WTC11 (cell line): Measurements from ENCODE around the gene PMFBP1. TPM values are rescaled to one million over a fixed set of nuclear protein-coding genes. Genes with fewer than 3 reads are reported as not detected.

Experiments used
- ATAC-seq: fragments of 200-7000 bp; cut with Tn5 transposase; 2 replicates; pipeline ENCODE4 v1.10.0; 2021; ENCODE audit warnings: mild to moderate bottlenecking, moderate library complexity
- CTCF ChIA-PET: fragments of 300-600 bp; sonication (Branson Sonifier 250); formaldehyde crosslinking; loops from one replicate; lab custom pipeline; 2021; ENCODE audit warnings: antibody characterized with exemption; lab: Charles Lee
- POLR2A ChIA-PET: fragments of 350-600 bp; sonication (Branson Sonifier 250); formaldehyde crosslinking; loops from one replicate; lab custom pipeline; 2021; ENCODE audit warnings: antibody characterized with exemption; lab: Charles Lee
- DNase-seq: peaks from one replicate; pipeline ENCODE4 v3.0.0; 2021; ENCODE audit warnings: low spot score
- H3K27ac Mint-ChIP-seq: 2 replicates; pipeline ENCODE4 v1.8.0; 2021; ENCODE audit warnings: mixed read lengths
- H3K27me3 Mint-ChIP-seq: 2 replicates; pipeline ENCODE4 v1.8.0; 2021; ENCODE audit warnings: low read depth, mild to moderate bottlenecking, moderate library complexity, mixed read lengths
- H3K36me3 Mint-ChIP-seq: 2 replicates; pipeline ENCODE4 v1.8.0; 2021; ENCODE audit warnings: mixed read lengths
- H3K4me1 Mint-ChIP-seq: 2 replicates; pipeline ENCODE4 v1.8.0; 2022; ENCODE audit warnings: mixed read lengths
- H3K4me3 Mint-ChIP-seq: 2 replicates; pipeline ENCODE4 v1.8.0; 2021; ENCODE audit warnings: mild to moderate bottlenecking, moderate library complexity, mixed read lengths
- H3K9me3 Mint-ChIP-seq: 2 replicates; pipeline ENCODE4 v1.8.0; 2021; ENCODE audit warnings: mixed read lengths
- ARID4B ChIP-seq: sonication (generic); formaldehyde crosslinking; IDR thresholded peaks from 2 replicates; pipeline ENCODE4 v1.8.0; 2023; ENCODE audit warnings: missing genetic modification reagents, mild to moderate bottlenecking, borderline replicate concordance
- ATF2 ChIP-seq: sonication (generic); formaldehyde crosslinking; IDR thresholded peaks from 2 replicates; pipeline ENCODE4 v1.8.1; 2022; ENCODE audit warnings: low read depth, missing genetic modification reagents, borderline replicate concordance
- E2F5 ChIP-seq: sonication (generic); formaldehyde crosslinking; IDR thresholded peaks from 2 replicates; pipeline ENCODE4 v1.8.1; 2022; ENCODE audit warnings: mild to moderate bottlenecking, moderate library complexity, missing genetic modification reagents
- FOXP1 ChIP-seq: sonication (generic); formaldehyde crosslinking; IDR thresholded peaks from 2 replicates; pipeline ENCODE4 v1.8.0; 2022; ENCODE audit warnings: missing genetic modification reagents, mild to moderate bottlenecking, moderate library complexity, borderline replicate concordance
- FOXP4 ChIP-seq: sonication (generic); formaldehyde crosslinking; IDR thresholded peaks from 2 replicates; pipeline ENCODE4 v1.8.0; 2022; ENCODE audit warnings: mild to moderate bottlenecking, missing genetic modification reagents
- IRF2 ChIP-seq: sonication (generic); formaldehyde crosslinking; IDR thresholded peaks from 2 replicates; pipeline ENCODE4 v1.8.0; 2022; ENCODE audit warnings: low read depth, missing genetic modification reagents, borderline replicate concordance
- NFE2L1 ChIP-seq: sonication (generic); formaldehyde crosslinking; IDR thresholded peaks from 2 replicates; pipeline ENCODE4 v1.8.1; 2023; ENCODE audit warnings: missing genetic modification reagents
- NR3C1 ChIP-seq: sonication (generic); formaldehyde crosslinking; conservative IDR thresholded peaks from 2 replicates; pipeline ENCODE4 v1.8.1; 2023; ENCODE audit warnings: low read depth, mild to moderate bottlenecking, missing genetic modification reagents
- RORB ChIP-seq: fragments of 250-450 bp; sonication (Bioruptor Pico); IDR thresholded peaks from 2 replicates; pipeline ENCODE4 v1.9.0; 2021; ENCODE audit warnings: mild to moderate bottlenecking
- SMAD4 ChIP-seq: sonication (generic); formaldehyde crosslinking; IDR thresholded peaks from 2 replicates; pipeline ENCODE4 v1.8.0; 2022; ENCODE audit warnings: mild to moderate bottlenecking, missing genetic modification reagents
- ZBTB43 ChIP-seq: sonication (generic); formaldehyde crosslinking; IDR thresholded peaks from 2 replicates; pipeline ENCODE4 v1.8.1; 2023; ENCODE audit warnings: mild to moderate bottlenecking, missing genetic modification reagents
- ZNF263 ChIP-seq: sonication (generic); formaldehyde crosslinking; IDR thresholded peaks from 2 replicates; pipeline ENCODE4 v1.8.1; 2022; ENCODE audit warnings: low read depth, mild to moderate bottlenecking, moderate library complexity, missing genetic modification reagents
- ZNF281 ChIP-seq: sonication (generic); formaldehyde crosslinking; IDR thresholded peaks from 2 replicates; pipeline ENCODE4 v1.8.0; 2023; ENCODE audit warnings: mild to moderate bottlenecking, missing genetic modification reagents
- ZNF416 ChIP-seq: fragments of 250-450 bp; sonication (Bioruptor Pico); IDR thresholded peaks from 2 replicates; pipeline ENCODE4 v1.9.0; 2021; ENCODE audit warnings: mild to moderate bottlenecking, inconsistent platforms
- ZNF425 ChIP-seq: fragments of 250-450 bp; sonication (Bioruptor Pico); conservative IDR thresholded peaks from 2 replicates; pipeline ENCODE4 v1.9.0; 2021; ENCODE audit warnings: mild to moderate bottlenecking
- total RNA-seq: library from RNA; stranded (reverse); gene quantifications from 3 replicates; pipeline ENCODE4 v1.2.3, GENCODE V29; 2021

The PMFBP1 gene
- total RNA-seq, 1 experiment from 2014 or later, result 1.9 TPM

- no peak for TF ChIP-seq RORB
- TF ChIP-seq ZBTB43 (CRISPR knock-in tag), result no peak
- TF ChIP-seq NFE2L1 (CRISPR knock-in tag), result no peak
- no peak for TF ChIP-seq ZNF425 (CRISPR knock-in tag)
- TF ChIP-seq E2F5 (CRISPR knock-in tag), result no peak
- no peak for TF ChIP-seq ARID4B (CRISPR knock-in tag)
- no peak for DNase-seq
- Mint-ChIP-seq H3K27me3 (peaks cover 9% of the 10 kb centered on the region), H3K9me3 (peaks cover 1% of the 10 kb centered on the region; the same call in 1 of the 2 replicates), H3K27ac (no peak overlapping the region), H3K36me3 (no peaks in the 10 kb centered on the region), H3K4me1 (no peaks in the 10 kb centered on the region), H3K4me3 (no peak overlapping the region)
- ChIA-PET POLR2A (no interaction called here), CTCF (no interaction called here)
- no peak for ATAC-seq
These were observed 719 bp downstream of the PMFBP1 start for GRCh38 chr16:72171236-72171635.

GRCh38 chr16:72169708-72170107, 2.2 kb downstream of the PMFBP1 start:
- H3K4me1 Mint-ChIP-seq, result no peaks in the 10 kb centered on the region
- H3K27me3 Mint-ChIP-seq, result peaks cover 10% of the 10 kb centered on the region

GRCh38 chr16:72168365-72168764, 3.6 kb downstream of the PMFBP1 start:
- peaks cover 14% of the 10 kb centered on the region for H3K9me3 Mint-ChIP-seq
- peaks cover 19% of the 10 kb centered on the region for H3K27me3 Mint-ChIP-seq
- no peak for DNase-seq
- ATAC-seq, result no peak
- CTCF ChIA-PET, result no interaction called here
- POLR2A ChIA-PET, result no interaction called here
- H3K27ac Mint-ChIP-seq, result no peak overlapping the region
- H3K36me3 Mint-ChIP-seq, result peaks cover 3% of the 10 kb centered on the region
- no peak overlapping the region for H3K4me3 Mint-ChIP-seq
- TF ChIP-seq IRF2 (CRISPR knock-in tag), result no peak
- no peak for TF ChIP-seq ZNF416 (CRISPR knock-in tag)
- no peak for TF ChIP-seq ZNF263 (CRISPR knock-in tag)
- no peak for TF ChIP-seq ZNF281 (CRISPR knock-in tag)
- TF ChIP-seq FOXP4 (CRISPR knock-in tag), result no peak
- no peak for TF ChIP-seq NR3C1
- TF ChIP-seq, all 79 proteins: peak for 0
- no peaks in the 10 kb centered on the region for H3K4me1 Mint-ChIP-seq

More at GRCh38 chr16:72169708-72170107, 2.2 kb downstream of the PMFBP1 start:
- no peak overlapping the region for H3K27ac Mint-ChIP-seq
- POLR2A ChIA-PET, result no interaction called here
- H3K36me3 Mint-ChIP-seq, result no peaks in the 10 kb centered on the region
- H3K9me3 Mint-ChIP-seq, result peaks cover 8% of the 10 kb centered on the region
- H3K4me3 Mint-ChIP-seq, result no peak overlapping the region
- CTCF ChIA-PET, result no interaction called here
- TF ChIP-seq SMAD4 (CRISPR knock-in tag), result no peak
- TF ChIP-seq ATF2, result no peak
- no peak for TF ChIP-seq FOXP1
- no peak for DNase-seq
- ATAC-seq, result no peak
